Measurements from ENCODE around the gene PMEL.

DNA sequence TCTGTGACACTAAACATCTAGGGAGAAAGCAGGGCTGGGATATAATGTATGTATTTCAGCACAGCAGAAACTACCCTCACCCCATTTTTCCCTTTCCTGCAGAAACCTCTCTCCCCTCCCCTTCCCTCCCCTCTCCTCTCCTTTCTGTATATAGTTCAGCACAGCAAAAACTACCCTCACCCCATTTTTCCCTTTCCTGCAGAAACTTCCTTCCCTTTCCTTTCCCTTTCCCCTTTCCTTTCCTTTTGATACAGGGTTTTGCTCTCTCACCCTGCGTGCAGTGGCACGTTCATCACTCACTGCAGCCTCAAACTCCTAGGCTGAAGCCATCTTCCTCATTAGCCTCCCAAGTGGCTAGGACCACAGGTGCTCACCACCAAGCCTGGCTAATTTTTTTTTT is 2.1 kb downstream of the PMEL start:
- TF ChIP-seq, protein P1, sequence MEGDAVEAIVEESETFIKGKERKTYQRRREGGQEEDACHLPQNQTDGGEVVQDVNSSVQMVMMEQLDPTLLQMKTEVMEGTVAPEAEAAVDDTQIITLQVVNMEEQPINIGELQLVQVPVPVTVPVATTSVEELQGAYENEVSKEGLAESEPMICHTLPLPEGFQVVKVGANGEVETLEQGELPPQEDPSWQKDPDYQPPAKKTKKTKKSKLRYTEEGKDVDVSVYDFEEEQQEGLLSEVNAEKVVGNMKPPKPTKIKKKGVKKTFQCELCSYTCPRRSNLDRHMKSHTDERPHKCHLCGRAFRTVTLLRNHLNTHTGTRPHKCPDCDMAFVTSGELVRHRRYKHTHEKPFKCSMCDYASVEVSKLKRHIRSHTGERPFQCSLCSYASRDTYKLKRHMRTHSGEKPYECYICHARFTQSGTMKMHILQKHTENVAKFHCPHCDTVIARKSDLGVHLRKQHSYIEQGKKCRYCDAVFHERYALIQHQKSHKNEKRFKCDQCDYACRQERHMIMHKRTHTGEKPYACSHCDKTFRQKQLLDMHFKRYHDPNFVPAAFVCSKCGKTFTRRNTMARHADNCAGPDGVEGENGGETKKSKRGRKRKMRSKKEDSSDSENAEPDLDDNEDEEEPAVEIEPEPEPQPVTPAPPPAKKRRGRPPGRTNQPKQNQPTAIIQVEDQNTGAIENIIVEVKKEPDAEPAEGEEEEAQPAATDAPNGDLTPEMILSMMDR (IDR thresholded peaks at IDR 0.05) = no peak
- TF ChIP-seq POLR2A (IDR thresholded peaks at IDR 0.05) = no peak

All from adrenal gland (tissue), 5 donors.